NCI-H2081 treated with DMSO at 0.1 percent for 48 hours (cell line): Measurements from ENCODE around the gene VPS35.
"Not testable (repeated sequence)": the region's sequence is repeated elsewhere in the genome, so short reads cannot be mapped to it uniquely, and the experiment has no call there.

Source experiments
- DNase-seq: peaks from one replicate; lab custom pipeline; 2025; lab: John Stamatoyannopoulos, UW

Gene VPS35

GRCh38 chr16:46658925-46659324, 30.1 kb downstream of the VPS35 start:
- no peak for DNase-seq

GRCh38 chr16:46651305-46651704, 37.7 kb downstream of the VPS35 start:
- no peak for DNase-seq

GRCh38 chr16:46650254-46650623, 38.7 kb downstream of the VPS35 start:
- DNase-seq = no peak

GRCh38 chr16:46649588-46650253, 39.3 kb downstream of the VPS35 start:
- DNase-seq = no peak

- DNase-seq = no peak
These were observed 40.3 kb downstream of the VPS35 start for GRCh38 chr16:46648656-46649055.

- DNase-seq = no peak
These were observed 49.7 kb downstream of the VPS35 start for GRCh38 chr16:46638947-46639925.

GRCh38 chr16:46632778-46633733, 55.9 kb downstream of the VPS35 start:
- DNase-seq = no peak

- no peak for DNase-seq
These were observed 59.4 kb downstream of the VPS35 start for GRCh38 chr16:46629331-46630219.

- no peak for DNase-seq
These were observed 61.2 kb downstream of the VPS35 start for GRCh38 chr16:46627746-46628145.

GRCh38 chr16:46626681-46627080, 62.3 kb downstream of the VPS35 start:
- DNase-seq = not testable (repeated sequence)

- not testable (repeated sequence) for DNase-seq
These were observed 64.1 kb downstream of the VPS35 start for GRCh38 chr16:46624862-46625261.

- not testable (repeated sequence) for DNase-seq
These were observed 65.3 kb downstream of the VPS35 start for GRCh38 chr16:46623707-46624106.

- not testable (repeated sequence) for DNase-seq
These were observed 65.7 kb downstream of the VPS35 start for GRCh38 chr16:46623246-46623645.

GRCh38 chr16:46621934-46622676, 66.9 kb downstream of the VPS35 start:
- DNase-seq = no peak

GRCh38 chr16:46621006-46621933, 67.7 kb downstream of the VPS35 start, which contains the start of gene SHCBP1:
Gene SHCBP1 (minus strand): TSS chr16:46621379. CDS start chr16:46621359, 20 bp downstream.
- DNase-seq = peak; percentile 2

GRCh38 chr16:46620266-46621005, 68.5 kb downstream of the VPS35 start:
- no peak for DNase-seq

GRCh38 chr16:46618516-46618915, 70.5 kb downstream of the VPS35 start:
- no peak for DNase-seq

GRCh38 chr16:46614006-46614405, 75.0 kb downstream of the VPS35 start:
- DNase-seq = no peak
